HG02981 (cell line): ENCODE measurements around the gene NINJ1.

Experiments used
- ATAC-seq: cut with Tn5 transposase; IDR thresholded peaks from one replicate; pipeline ENCODE4 v1.9.1; 2021; ENCODE audit warnings: mild to moderate bottlenecking, moderate library complexity; ENCODE audit not compliant: unreplicated experiment

NINJ1 gene

DNA sequence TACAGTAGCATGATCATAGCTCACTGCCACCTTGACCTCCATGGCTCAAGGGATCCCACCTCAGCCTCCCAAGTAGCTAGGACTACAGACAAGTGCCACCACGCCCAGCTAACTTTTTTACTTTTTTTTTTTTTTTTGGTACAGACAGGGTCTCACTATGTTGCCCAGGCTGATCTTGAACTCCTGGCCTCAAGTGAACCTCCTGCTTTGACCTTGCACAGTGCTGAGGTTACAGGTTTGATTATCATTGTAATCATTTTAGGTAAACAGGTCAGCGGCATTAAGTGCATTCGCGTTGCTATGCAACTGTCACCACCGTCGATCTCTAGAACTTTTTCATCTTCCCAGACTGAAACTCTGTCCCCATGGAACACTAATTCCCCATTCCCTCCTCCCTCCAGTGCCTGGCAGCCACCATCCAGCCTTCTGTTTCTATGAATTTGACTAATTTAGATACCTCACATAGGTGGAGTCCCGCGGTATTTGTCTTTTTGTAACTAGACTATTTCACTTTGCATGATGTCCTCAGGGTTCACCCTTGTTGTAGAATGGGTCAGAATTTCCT, 43.9 kb downstream of the NINJ1 start:
- ATAC-seq = no peak

DNA sequence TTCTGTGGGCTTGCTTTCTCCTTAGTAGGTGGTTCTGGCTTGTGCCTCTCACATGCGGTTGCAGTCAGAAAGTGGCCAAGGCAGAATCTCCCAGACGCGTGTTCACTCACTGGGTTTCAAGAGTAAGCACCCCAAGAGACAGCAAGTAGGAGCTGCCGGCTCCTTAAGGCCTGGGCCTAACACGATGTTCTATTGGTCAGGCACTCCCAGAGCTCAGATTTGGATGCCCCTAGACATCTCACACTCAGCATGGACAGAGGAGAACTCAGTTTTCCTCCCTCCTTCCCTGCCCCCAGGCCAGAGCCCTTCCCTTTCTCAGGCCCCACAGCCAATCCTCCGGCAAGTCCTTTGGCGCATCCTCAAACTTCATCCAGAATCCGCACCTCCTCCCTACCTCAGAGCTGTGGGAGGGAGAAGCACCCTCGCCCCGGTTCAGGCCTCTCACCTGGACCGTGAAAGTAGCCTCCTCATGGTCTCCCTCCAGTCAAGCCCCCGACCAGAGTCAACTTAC, 44.5 kb downstream of the NINJ1 start:
- no peak for ATAC-seq

- no peak for ATAC-seq
Observed at GRCh38 chr9:93089024-93089423, 45.0 kb downstream of the NINJ1 start.

DNA sequence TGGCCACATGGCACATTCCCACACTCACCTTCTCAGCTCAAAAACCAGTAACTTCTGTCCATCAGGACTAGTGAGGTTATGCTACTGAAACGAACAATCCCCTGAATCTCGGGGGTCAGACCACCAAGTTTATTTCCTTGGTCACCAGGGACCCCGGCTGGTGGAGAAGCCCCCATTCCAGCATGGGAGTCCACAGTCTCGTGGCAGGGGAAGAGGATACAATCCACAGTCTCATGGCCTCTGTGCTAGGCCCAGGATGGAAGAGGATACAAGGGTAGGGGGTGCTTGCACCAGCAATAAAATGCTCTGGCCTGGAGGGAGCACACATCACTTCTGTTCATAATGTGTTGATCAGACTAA, 45.4 kb downstream of the NINJ1 start:
- no peak for ATAC-seq

DNA sequence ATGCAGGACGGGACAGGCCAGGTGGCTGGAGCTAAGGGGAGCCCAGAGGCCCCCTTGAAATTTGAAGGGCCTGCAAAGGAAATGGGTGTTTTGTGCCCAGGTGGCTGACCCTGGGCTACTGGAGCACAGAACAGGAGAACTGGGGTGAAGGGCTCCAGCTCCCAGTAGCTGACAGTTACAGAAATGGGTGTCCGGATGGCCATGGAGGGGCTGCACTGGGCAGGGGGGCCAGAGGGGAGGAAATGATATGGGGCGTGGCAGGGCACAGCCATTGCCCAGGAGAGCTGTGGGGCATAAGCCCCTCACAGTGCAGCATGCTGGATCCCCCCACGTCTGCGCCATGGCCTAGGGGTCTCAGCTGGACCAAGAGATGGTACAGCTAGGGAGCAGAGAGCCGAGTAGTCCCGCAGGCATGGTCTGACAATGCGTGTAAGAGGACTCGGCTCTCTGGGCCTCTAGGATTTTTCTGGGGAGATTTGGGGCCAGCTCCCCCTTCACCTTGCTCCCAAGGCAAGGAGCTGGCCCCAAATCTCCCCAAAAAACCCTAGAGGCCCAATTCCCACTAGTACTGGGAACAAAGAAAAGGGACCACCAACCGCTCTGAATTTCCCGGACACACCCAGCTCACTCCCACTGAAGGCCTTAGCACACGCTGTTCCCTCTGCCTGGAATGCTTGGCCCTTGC, 45.9 kb downstream of the NINJ1 start:
- ATAC-seq = no peak

DNA sequence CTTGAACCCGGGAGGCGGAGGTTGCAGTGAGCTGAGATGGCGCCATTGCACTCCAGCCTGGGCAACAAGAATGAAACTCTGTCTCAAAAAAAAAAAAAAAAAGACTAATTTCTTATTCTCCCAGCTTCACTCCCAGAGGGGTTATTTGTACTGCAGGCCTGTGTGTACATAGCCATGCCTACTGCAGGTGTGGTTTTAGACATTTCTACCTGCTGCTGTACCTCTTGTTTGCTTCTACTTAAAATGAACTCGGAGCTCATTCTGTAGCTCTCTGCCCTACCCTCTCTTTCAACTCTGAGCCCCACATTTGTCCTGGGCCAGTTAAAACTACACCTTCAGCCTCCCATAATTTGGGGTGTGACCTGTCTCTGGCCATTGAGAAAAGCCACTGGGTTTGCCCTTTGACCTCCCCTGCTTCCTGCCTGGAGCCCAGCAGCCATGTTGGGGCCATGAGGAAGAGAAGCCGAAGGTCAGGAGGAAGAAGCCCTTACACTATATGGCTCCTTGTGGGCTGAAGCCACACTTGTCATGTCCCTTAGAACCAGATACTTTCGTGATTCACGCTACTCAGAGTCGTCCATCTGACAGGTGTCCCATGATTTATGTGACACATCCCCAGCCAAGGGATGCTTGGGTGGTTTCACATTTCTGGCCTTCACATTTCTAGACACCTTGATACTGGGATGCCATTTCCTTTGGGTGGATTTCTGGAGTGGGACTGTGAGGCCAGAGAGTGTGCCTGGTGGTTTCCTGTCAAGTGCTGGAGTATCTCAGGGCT, 47.4 kb downstream of the NINJ1 start:
- ATAC-seq = no peak

- no peak for ATAC-seq
Observed at GRCh38 chr9:93085676-93086075, 48.4 kb downstream of the NINJ1 start.

GRCh38 chr9:93084471-93084881, 49.6 kb downstream of the NINJ1 start:
- no peak for ATAC-seq

DNA sequence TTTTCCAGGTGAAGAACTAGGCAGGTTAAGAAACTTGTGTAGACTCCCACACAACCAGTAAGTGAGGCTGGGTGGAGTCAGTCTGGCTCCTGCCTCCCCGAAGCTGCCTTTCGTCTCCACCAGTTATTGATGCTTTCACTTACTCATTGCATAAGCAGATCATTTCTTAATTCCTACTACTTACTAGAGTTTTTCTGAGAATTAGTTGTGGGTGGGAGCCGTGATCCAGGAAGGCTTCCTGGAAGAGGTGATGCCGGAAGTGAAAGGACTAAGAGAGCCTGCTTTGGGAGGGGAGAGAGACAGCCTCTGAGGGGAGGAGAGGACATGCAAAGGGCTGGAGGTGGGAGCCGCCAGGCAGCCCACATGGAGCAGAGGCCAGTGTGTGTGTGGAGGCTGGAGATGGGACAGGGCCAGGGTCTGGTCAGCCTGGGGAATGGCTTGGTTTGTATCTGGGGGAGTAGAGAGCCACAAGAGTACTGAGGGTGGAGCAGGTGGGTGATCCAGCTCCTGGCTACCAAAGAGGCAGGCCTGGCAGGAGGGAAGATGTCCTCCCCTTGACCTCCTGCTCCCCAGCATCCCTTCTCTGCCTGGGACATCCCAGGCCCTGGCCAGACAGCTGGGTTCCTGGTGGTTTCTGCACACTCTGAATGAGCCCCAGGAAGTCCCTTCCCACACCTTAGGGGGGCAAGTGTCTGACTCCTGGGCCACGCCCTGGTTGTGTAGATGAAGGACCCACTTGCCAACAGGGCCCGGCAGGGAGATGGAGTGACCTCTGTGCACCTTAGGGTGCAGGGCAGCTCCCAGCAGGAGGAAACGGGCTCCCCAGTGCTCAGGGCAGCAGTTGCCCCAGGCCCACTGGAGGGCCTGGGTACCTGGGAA, 50.2 kb downstream of the NINJ1 start:
- no peak for ATAC-seq

DNA sequence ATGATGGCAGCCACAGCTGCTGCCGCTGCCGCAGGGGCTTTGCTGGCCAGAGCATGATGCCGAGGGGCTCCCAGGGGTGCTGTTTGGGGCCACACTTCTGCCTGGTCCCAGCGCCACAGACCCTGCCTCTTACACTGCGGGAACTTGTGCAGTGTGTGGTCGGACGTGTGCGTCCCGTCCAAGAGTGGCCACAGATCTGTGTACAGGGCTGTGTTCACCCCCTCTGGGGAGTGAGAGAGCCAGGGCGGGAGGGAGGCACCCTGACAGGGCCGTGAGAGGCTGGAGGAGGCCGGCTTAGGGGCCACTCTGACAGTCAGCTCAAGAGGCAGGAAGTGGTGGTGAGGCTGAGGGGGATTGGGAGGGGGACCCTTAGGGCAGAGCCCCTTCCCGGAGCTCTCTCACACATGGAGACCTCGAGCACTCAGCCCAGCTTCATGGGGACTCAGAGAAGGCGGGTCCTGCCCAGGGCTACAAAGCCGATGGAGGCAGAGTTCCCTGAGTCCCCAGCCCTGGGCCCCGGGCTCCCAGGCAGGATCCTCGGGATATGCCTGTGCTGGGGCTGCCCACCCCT, 51.1 kb downstream of the NINJ1 start:
- no peak for ATAC-seq

DNA sequence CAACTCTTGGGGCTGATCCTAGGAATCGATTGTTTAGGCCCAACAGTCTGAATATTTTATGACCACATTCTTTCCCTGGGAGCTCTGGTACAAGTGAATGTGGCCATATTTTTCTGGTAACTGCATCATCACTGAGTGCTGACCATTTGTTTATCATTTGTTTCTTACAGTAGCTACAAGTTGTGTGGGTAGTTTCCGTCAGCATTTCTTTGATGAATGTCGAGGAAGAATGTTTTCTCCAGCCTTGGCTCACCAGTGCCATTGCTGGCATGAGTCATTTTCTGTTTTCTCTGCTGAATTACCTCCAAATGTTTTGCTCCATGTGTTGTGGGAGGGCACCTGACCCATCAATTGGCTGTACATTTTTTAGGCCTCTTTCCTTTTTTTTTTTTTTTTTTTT, 52.1 kb downstream of the NINJ1 start:
- ATAC-seq = no peak

DNA sequence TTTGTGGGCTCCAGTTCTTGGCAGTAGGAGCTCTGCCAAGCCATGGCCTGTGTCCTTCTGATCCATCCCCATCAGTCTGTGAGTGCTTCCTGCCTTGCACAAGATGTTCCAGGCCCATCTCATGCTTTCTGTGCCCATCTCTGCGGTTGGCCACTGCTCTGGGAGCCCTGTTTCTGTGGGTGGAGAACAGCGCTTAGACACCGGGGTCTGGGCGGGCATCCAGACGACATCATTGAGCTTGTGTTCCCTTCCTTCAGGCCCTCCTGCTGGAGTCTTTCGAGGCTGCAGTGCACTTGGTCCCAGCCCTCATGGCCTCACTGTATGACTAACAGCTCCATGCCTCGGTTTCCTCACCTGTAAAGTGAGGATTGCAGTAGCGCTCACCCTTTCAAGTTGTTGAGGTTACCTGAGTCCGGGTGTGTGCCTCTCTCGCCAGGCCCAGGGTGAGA, 52.9 kb downstream of the NINJ1 start:
- no peak for ATAC-seq

DNA sequence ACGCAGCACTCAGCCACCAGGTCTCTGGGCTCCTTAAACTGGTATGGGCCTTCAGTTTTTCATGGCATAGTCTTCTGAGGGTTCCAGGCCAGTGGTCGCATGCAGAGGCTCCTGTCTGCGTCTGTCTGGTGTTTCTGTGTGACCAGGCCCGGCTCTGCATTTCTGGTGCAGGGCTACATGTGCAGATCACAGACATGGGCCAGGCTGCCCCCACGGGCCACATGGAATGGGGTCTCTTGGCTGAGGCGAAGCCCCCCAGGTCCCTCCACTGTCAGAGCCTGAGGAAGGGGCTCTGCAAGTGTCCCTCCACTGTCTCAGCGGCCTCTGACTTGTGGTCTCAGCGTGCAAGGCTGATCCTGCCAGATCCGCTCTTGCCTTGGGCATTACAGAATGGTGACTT, 53.6 kb downstream of the NINJ1 start:
- no peak for ATAC-seq

GRCh38 chr9:93079371-93079770, 54.7 kb downstream of the NINJ1 start:
- ATAC-seq = no peak

DNA sequence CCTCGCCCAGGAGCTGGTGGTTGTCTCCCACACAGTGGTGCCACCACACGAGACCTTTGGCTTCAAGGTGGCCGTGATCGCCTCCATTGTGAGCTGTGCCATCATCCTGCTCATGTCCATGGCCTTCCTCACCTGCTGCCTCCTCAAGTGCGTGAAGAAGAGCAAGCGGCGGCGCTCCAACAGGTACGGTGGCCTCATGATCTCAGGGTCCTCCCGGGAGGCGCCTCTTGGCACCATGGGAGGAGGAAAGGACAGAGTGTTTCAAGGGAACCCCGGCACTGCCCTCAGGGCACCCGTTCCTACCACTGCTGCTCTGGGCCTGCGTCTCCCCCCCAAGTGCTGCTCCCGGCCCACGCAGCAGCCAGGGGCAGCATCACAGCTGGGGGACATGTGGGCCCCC, 56.2 kb downstream of the NINJ1 start:
- ATAC-seq = no peak

DNA sequence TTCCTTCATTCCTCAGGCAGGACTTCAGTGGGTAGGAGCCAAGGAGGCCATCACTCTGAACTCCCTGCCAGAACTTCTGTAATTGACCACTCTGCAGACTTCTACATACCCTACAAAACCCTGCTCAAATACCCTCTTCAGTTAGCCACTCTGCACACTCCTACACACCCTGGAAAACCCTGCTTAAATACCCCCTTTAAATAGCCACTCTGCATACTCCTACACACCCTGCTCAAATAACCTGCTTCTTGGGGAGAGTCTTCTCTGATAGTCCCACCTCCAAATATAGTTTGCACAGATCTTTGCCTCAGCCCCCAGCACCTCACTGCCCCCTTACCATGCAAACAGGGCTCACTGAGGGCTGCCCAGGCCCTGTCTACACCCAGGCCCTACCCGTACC, 56.7 kb downstream of the NINJ1 start:
- no peak for ATAC-seq

- no peak for ATAC-seq
Observed at GRCh38 chr9:93076792-93077128, 57.3 kb downstream of the NINJ1 start.

- ATAC-seq = no peak
Observed at GRCh38 chr9:93076101-93076791, 57.8 kb downstream of the NINJ1 start.

- ATAC-seq = no peak
Observed at GRCh38 chr9:93072383-93072795, 61.7 kb downstream of the NINJ1 start.
